Endothelial cell of umbilical vein (primary cell): ENCODE data around the gene PRDM16.

Experiments used
- CTCF ChIP-seq, 2 donors: IDR thresholded peaks; 1 replicate in 1 of 2; 2 replicates in 1 of 2; pipeline ENCODE4 v1.5.1; 2011; ENCODE audit warnings: low read length in 2 of 2, mild to moderate bottlenecking in 2 of 2, moderate library complexity in 2 of 2, control low read depth in 1 of 2, inconsistent platforms in 1 of 2, low read depth in 1 of 2; ENCODE audit not compliant: insufficient read depth in 1 of 2; ENCODE audit errors: extremely low read depth in 1 of 2
- EZH2 ChIP-seq: IDR thresholded peaks from 2 replicates; pipeline ENCODE4 v1.6.1; 2012; ENCODE audit warnings: borderline replicate concordance, low read depth, mild to moderate bottlenecking, moderate library complexity, low read length, inconsistent platforms; ENCODE audit not compliant: severe bottlenecking
- FOS ChIP-seq: IDR thresholded peaks from 2 replicates; pipeline ENCODE4 v1.6.1; 2011; ENCODE audit warnings: mild to moderate bottlenecking, low read length, moderate library complexity, borderline replicate concordance; ENCODE audit not compliant: insufficient read depth
- GATA2 ChIP-seq: IDR thresholded peaks from 2 replicates; pipeline ENCODE4 v1.7.0; 2011; ENCODE audit warnings: low read depth, mild to moderate bottlenecking, moderate library complexity, mixed read lengths, low read length; ENCODE audit not compliant: insufficient read length, insufficient read depth
- JUN ChIP-seq: IDR thresholded peaks from 2 replicates; pipeline ENCODE4 v1.6.1; 2011; ENCODE audit warnings: borderline replicate concordance, low read depth; ENCODE audit not compliant: insufficient read length, insufficient read depth
- MAX ChIP-seq: IDR thresholded peaks from 2 replicates; pipeline ENCODE4 v1.6.1; 2011; ENCODE audit not compliant: insufficient read depth, insufficient read length
- MYC ChIP-seq: IDR thresholded peaks from one replicate; pipeline ENCODE4 v1.6.1; 2011; ENCODE audit warnings: mild to moderate bottlenecking, low read depth, low read length
- POLR2A ChIP-seq: IDR thresholded peaks from 2 replicates; pipeline ENCODE4 v1.6.1; 2012; ENCODE audit warnings: low read depth, mild to moderate bottlenecking, control low read depth, low read length
- POLR2AphosphoS5 ChIP-seq: IDR thresholded peaks from 2 replicates; pipeline ENCODE4 v1.6.1; 2012; ENCODE audit warnings: low read depth, mild to moderate bottlenecking, control low read depth, low read length, moderate library complexity; ENCODE audit not compliant: insufficient read depth

DNA sequence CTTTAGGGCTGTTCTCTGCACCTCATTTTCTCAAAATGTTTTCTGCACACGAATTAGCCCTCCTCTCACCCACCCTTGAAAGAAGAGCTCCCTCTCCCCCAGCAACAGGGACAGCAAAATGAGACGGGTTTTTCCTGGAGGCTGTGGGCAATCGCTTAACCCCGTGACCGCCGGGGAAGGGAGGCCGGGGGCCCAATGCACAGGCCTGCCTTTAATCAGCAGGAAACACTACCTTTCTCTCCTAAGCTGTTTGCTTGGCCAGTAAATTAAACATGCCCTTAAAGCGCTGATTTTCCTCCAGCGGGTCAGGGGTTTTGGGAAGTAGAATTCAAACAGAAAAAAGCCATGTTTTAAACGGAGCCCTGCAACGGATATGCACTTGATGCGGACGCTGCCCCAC is 114.4 kb downstream of the PRDM16 start:
- TF ChIP-seq EZH2 = no peak
- no peak for TF ChIP-seq CTCF (IDR thresholded peaks at IDR 0.05; ENCODE audit: extremely low read depth in 1 of 2, insufficient read depth in 1 of 2, low read depth in 1 of 2, low read length in 2 of 2)
- TF ChIP-seq JUN = no peak
- no peak for TF ChIP-seq POLR2A
- no peak for TF ChIP-seq FOS
- TF ChIP-seq POLR2AphosphoS5 = no peak
- TF ChIP-seq GATA2 = no peak
- no peak for TF ChIP-seq MYC
- no peak for TF ChIP-seq MAX
